PC-9 (cell line): ENCODE measurements around the gene NTNG2. TPM values are rescaled to one million over a fixed set of nuclear protein-coding genes. Genes with fewer than 3 reads are reported as not detected.

Source experiments
- BruUV-seq: library from RNA; stranded (reverse); fragments of 400-500 nt; replicated peaks from 2 replicates; lab custom pipeline; 2021; lab: Mats Ljungman, UMichigan
- CTCF ChIA-PET: fragments of 300-600 bp; sonication (Branson Sonifier 250); formaldehyde crosslinking; loops from one replicate; lab custom pipeline; 2022; ENCODE audit warnings: antibody characterized with exemption; lab: Charles Lee
- POLR2A ChIA-PET: fragments of 300-600 bp; sonication (Branson Sonifier 250); formaldehyde crosslinking; loops from one replicate; lab custom pipeline; 2022; ENCODE audit warnings: antibody characterized with exemption; ENCODE audit not compliant: unreplicated experiment; lab: Charles Lee
- DNase-seq, 2 experiments: peaks; one replicate each; pipeline versions ENCODE4 v3.0.0 to v3.0.0-alpha.2; 2015 to 2022; ENCODE audit warnings: mixed read lengths in 1 of 2
- H2AFZ ChIP-seq: fragments of 200-600 bp; sonication (generic); 2 replicates; pipeline ENCODE4 v1.8.1; 2017; ENCODE audit warnings: antibody characterized with exemption
- H3F3A ChIP-seq: fragments of 200-600 bp; sonication (generic); 2 replicates; pipeline ENCODE4 v1.8.1; 2017; ENCODE audit warnings: antibody characterized with exemption, mild to moderate bottlenecking, low read depth; ENCODE audit not compliant: insufficient read depth
- H3K27ac ChIP-seq: fragments of 200-600 bp; sonication (generic); 2 replicates; pipeline ENCODE4 v1.6.1; 2016; ENCODE audit warnings: mixed run types
- H3K27me3 ChIP-seq: fragments of 200-600 bp; sonication (generic); 2 replicates; pipeline ENCODE4 v1.6.1; 2016; ENCODE audit warnings: low read depth, mixed run types; ENCODE audit not compliant: insufficient read depth
- H3K36me3 ChIP-seq: fragments of 200-600 bp; sonication (generic); 2 replicates; pipeline ENCODE4 v1.6.1; 2016; ENCODE audit warnings: low read depth, mixed run types
- H3K4me1 ChIP-seq: fragments of 200-600 bp; sonication (generic); replicated peaks from 2 replicates; pipeline ENCODE4 v1.6.1; 2016; ENCODE audit warnings: mixed run types; ENCODE audit not compliant: insufficient read depth
- H3K4me2 ChIP-seq: fragments of 200-600 bp; sonication (generic); 2 replicates; pipeline ENCODE4 v1.6.1; 2017; ENCODE audit warnings: mixed run types
- H3K4me3 ChIP-seq: fragments of 200-600 bp; sonication (generic); 2 replicates; pipeline ENCODE4 v1.6.1; 2016; ENCODE audit warnings: mixed run types
- H3K79me2 ChIP-seq: fragments of 200-600 bp; sonication (generic); 2 replicates; pipeline ENCODE4 v1.6.1; 2017; ENCODE audit warnings: low read depth, mixed run types
- H3K9me2 ChIP-seq: fragments of 200-600 bp; sonication (generic); 2 replicates; pipeline ENCODE4 v1.8.1; 2017; ENCODE audit warnings: mild to moderate bottlenecking; ENCODE audit not compliant: insufficient read depth
- H3K9me3 ChIP-seq: fragments of 200-600 bp; sonication (generic); 2 replicates; pipeline ENCODE4 v1.8.1; 2016; ENCODE audit warnings: low read depth; ENCODE audit not compliant: insufficient read depth
- H4K20me1 ChIP-seq: fragments of 200-600 bp; sonication (generic); 2 replicates; pipeline ENCODE4 v1.8.1; 2017; ENCODE audit not compliant: insufficient read depth
- CTCF ChIP-seq: fragments of 200-600 bp; sonication (generic); conservative IDR thresholded peaks from 2 replicates; pipeline ENCODE4 v1.6.1; 2017; ENCODE audit warnings: mixed run types, antibody characterized with exemption, mild to moderate bottlenecking, moderate library complexity
- EZH2 ChIP-seq: fragments of 200-600 bp; sonication (generic); IDR thresholded peaks from 2 replicates; pipeline ENCODE4 v1.8.0; 2017; ENCODE audit warnings: antibody characterized with exemption, low read depth
- intact Hi-C: fragments of 100-400 bp; cut with micrococcal nuclease; formaldehyde crosslinking; loops from one replicate; pipeline ENCODE4 v1.10.0; 2022; ENCODE audit not compliant: unreplicated experiment
- total RNA-seq: library from RNA; stranded (reverse); gene quantifications from 2 replicates; pipeline ENCODE4 v1.2.3, GENCODE V29; 2021

The NTNG2 gene
- total RNA-seq, 1 experiment from 2014 or later = not detected

GRCh38 chr9:132193227-132194124, 31.6 kb downstream of the NTNG2 start:
- BruUV-seq = no TSS peak
- no peak overlapping the region for H3K27ac ChIP-seq
- no peak overlapping the region for H3K4me2 ChIP-seq
- no peaks in the 10 kb centered on the region for H3F3A ChIP-seq
- H3K4me1 ChIP-seq = no peaks in the 10 kb centered on the region
- no peak for DNase-seq
- H3K79me2 ChIP-seq = no peaks in the 10 kb centered on the region
- peaks cover 82% of the 10 kb centered on the region for H3K27me3 ChIP-seq
- no peaks in the 10 kb centered on the region for H3K9me2 ChIP-seq
- intact Hi-C loops = no loop called here
- H3K36me3 ChIP-seq = no peaks in the 10 kb centered on the region
- ChIA-PET CTCF (interaction anchor here (0.5 kb wide), 1 partner anchor 431 kb away, joined by 4 read pairs; no protein-coding TSS in a partner anchor), POLR2A (no interaction called here)
- no peaks in the 10 kb centered on the region for H4K20me1 ChIP-seq
- H3K4me3 ChIP-seq = no peak overlapping the region
- no peaks in the 10 kb centered on the region for H3K9me3 ChIP-seq
- TF ChIP-seq CTCF = no peak
- TF ChIP-seq EZH2 = no peak
- no peak overlapping the region for H2AFZ ChIP-seq

GRCh38 chr9:132194508-132194907, 32.6 kb downstream of the NTNG2 start:
- H3K27me3 ChIP-seq = peaks cover 81% of the 10 kb centered on the region
- no peaks in the 10 kb centered on the region for H3K9me3 ChIP-seq
- CTCF ChIA-PET = no interaction called here
- H3K79me2 ChIP-seq = no peaks in the 10 kb centered on the region
- TF ChIP-seq CTCF = no peak
- no peak for TF ChIP-seq EZH2
- no peak overlapping the region for H2AFZ ChIP-seq
- no peaks in the 10 kb centered on the region for H3F3A ChIP-seq
- DNase-seq = no peak
- POLR2A ChIA-PET = no interaction called here
- intact Hi-C loops = no loop called here
- H3K4me3 ChIP-seq = no peak overlapping the region
- H3K4me1 ChIP-seq = no peaks in the 10 kb centered on the region
- no peaks in the 10 kb centered on the region for H3K36me3 ChIP-seq
- no peak overlapping the region for H3K27ac ChIP-seq
- no TSS peak for BruUV-seq
- no peaks in the 10 kb centered on the region for H3K9me2 ChIP-seq
- no peak overlapping the region for H3K4me2 ChIP-seq
- H4K20me1 ChIP-seq = no peaks in the 10 kb centered on the region

GRCh38 chr9:132197315-132197714, 35.5 kb downstream of the NTNG2 start:
- Histone ChIP-seq H3K79me2 (no peaks in the 10 kb centered on the region), H3K27ac (no peak overlapping the region), H3K4me3 (no peak overlapping the region), H2AFZ (no peak overlapping the region), H3F3A (no peaks in the 10 kb centered on the region), H3K4me1 (no peaks in the 10 kb centered on the region), H3K9me2 (no peaks in the 10 kb centered on the region), H3K9me3 (no peaks in the 10 kb centered on the region), H3K27me3 (peaks cover 85% of the 10 kb centered on the region), H3K36me3 (no peaks in the 10 kb centered on the region), H4K20me1 (no peaks in the 10 kb centered on the region), H3K4me2 (no peak overlapping the region)
- TF ChIP-seq EZH2 (no peak), CTCF (no peak)
- no peak for DNase-seq
- BruUV-seq = no TSS peak
- POLR2A ChIA-PET = no interaction called here
- CTCF ChIA-PET = no interaction called here
- intact Hi-C loops = no loop called here
